Endothelial cell of umbilical vein (primary cell): ENCODE data around the gene GALNT14. TPM values are rescaled to one million over a fixed set of nuclear protein-coding genes. Genes with fewer than 3 reads are reported as not detected.

ENCODE experiments used
- BruUV-seq: library from RNA; stranded (reverse); fragments of 400-500 nt; replicated peaks from 2 replicates; lab custom pipeline; 2021; lab: Mats Ljungman, UMichigan
- CTCF ChIA-PET: fragments of 300-600, 350-600 bp; sonication (Branson Sonifier 250); formaldehyde crosslinking; loops from one replicate; lab custom pipeline; 2021; ENCODE audit warnings: antibody characterized with exemption, inconsistent platforms; lab: Charles Lee
- POLR2A ChIA-PET: fragments of 300-600, 350-600 bp; sonication (Branson Sonifier 250); formaldehyde crosslinking; loops from one replicate; lab custom pipeline; 2021; ENCODE audit warnings: antibody characterized with exemption, inconsistent platforms; lab: Charles Lee
- DNase-seq: peaks from one replicate; pipeline ENCODE4 v3.0.0-alpha.2; 2011; ENCODE audit warnings: low read depth, low spot score
- FAIRE-seq: peaks from 2 replicates; lab custom pipeline; 2011; peaks lifted over from hg19 to GRCh38; lab: Jason Lieb, UNC
- H2AFZ ChIP-seq: 2 replicates; pipeline ENCODE4 v1.6.0; 2012; ENCODE audit warnings: low read depth, low read length, control low read depth, inconsistent platforms
- H3K27ac ChIP-seq: 2 replicates; pipeline ENCODE4 v1.5.1; 2011; ENCODE audit warnings: low read depth, mild to moderate bottlenecking, control low read depth, low read length, moderate library complexity; ENCODE audit not compliant: insufficient read depth
- H3K27me3 ChIP-seq, 2 experiments: 2 replicates each; pipeline versions ENCODE4 v1.6.0 to v1.6.1; 2011; ENCODE audit warnings: low read length in 2 of 2, mixed read lengths in 1 of 2; ENCODE audit not compliant: control insufficient read depth in 2 of 2, insufficient read depth in 2 of 2
- H3K36me3 ChIP-seq, 2 experiments: 2 replicates in 1 of 2; 3 replicates in 1 of 2; pipeline ENCODE4 v1.5.1; 2011; ENCODE audit warnings: low read length in 2 of 2, mild to moderate bottlenecking in 1 of 2, moderate library complexity in 1 of 2; ENCODE audit not compliant: control insufficient read depth in 2 of 2, insufficient read depth in 2 of 2; ENCODE audit errors: extremely low read depth in 1 of 2
- H3K4me1 ChIP-seq: 3 replicates; pipeline ENCODE4 v1.5.1; 2011; ENCODE audit warnings: mild to moderate bottlenecking, low read length; ENCODE audit not compliant: control insufficient read depth, insufficient read depth; ENCODE audit errors: extremely low read depth
- H3K4me2 ChIP-seq: 2 replicates; pipeline ENCODE4 v1.6.1; 2011; ENCODE audit warnings: low read length, control low read depth, mixed read lengths; ENCODE audit not compliant: insufficient read depth
- H3K4me3 ChIP-seq, 3 experiments: fragments of 200-600 bp in 1 of 3; sonication (generic), shearing (Covaris generic) in 1 of 3; replicated peaks in 1 of 3; 2 replicates each; pipeline ENCODE4 v1.5.1; 2011 to 2016; ENCODE audit warnings: control low read depth in 3 of 3, low read length in 3 of 3, mild to moderate bottlenecking in 2 of 3, inconsistent platforms in 1 of 3, low read depth in 1 of 3, moderate library complexity in 1 of 3; ENCODE audit not compliant: insufficient read depth in 1 of 3
- H3K79me2 ChIP-seq: 2 replicates; pipeline ENCODE4 v1.6.0; 2012; ENCODE audit warnings: low read length, inconsistent platforms; ENCODE audit not compliant: control insufficient read depth, insufficient read depth
- H3K9ac ChIP-seq: replicated peaks from 2 replicates; pipeline ENCODE3; 2011; ENCODE audit warnings: low read length, control low read depth; ENCODE audit not compliant: insufficient read depth; ENCODE audit errors: extremely low read depth
- H3K9me1 ChIP-seq: replicated peaks from 3 replicates; pipeline ENCODE4 v1.6.0; 2011; ENCODE audit warnings: mild to moderate bottlenecking, low read length; ENCODE audit not compliant: control insufficient read depth, insufficient read depth; ENCODE audit errors: extremely low read depth
- H3K9me3 ChIP-seq: replicated peaks from 2 replicates; pipeline ENCODE4 v1.5.1; 2012; ENCODE audit warnings: low read length, inconsistent platforms; ENCODE audit not compliant: control insufficient read depth, insufficient read depth
- H4K20me1 ChIP-seq: replicated peaks from 2 replicates; pipeline ENCODE3; 2011; ENCODE audit warnings: mild to moderate bottlenecking, low read length; ENCODE audit not compliant: control insufficient read depth, insufficient read depth; ENCODE audit errors: extremely low read depth
- EZH2 ChIP-seq: IDR thresholded peaks from 2 replicates; pipeline ENCODE4 v1.6.1; 2012; ENCODE audit warnings: borderline replicate concordance, low read depth, mild to moderate bottlenecking, moderate library complexity, low read length, inconsistent platforms; ENCODE audit not compliant: severe bottlenecking
- FOS ChIP-seq: IDR thresholded peaks from 2 replicates; pipeline ENCODE4 v1.6.1; 2011; ENCODE audit warnings: mild to moderate bottlenecking, low read length, moderate library complexity, borderline replicate concordance; ENCODE audit not compliant: insufficient read depth
- GATA2 ChIP-seq: IDR thresholded peaks from 2 replicates; pipeline ENCODE4 v1.7.0; 2011; ENCODE audit warnings: low read depth, mild to moderate bottlenecking, moderate library complexity, mixed read lengths, low read length; ENCODE audit not compliant: insufficient read length, insufficient read depth
- JUN ChIP-seq: IDR thresholded peaks from 2 replicates; pipeline ENCODE4 v1.6.1; 2011; ENCODE audit warnings: borderline replicate concordance, low read depth; ENCODE audit not compliant: insufficient read length, insufficient read depth
- MYC ChIP-seq: IDR thresholded peaks from one replicate; pipeline ENCODE4 v1.6.1; 2011; ENCODE audit warnings: mild to moderate bottlenecking, low read depth, low read length
- POLR2A ChIP-seq: IDR thresholded peaks from 2 replicates; pipeline ENCODE4 v1.6.1; 2012; ENCODE audit warnings: low read depth, mild to moderate bottlenecking, control low read depth, low read length
- POLR2AphosphoS5 ChIP-seq: IDR thresholded peaks from 2 replicates; pipeline ENCODE4 v1.6.1; 2012; ENCODE audit warnings: low read depth, mild to moderate bottlenecking, control low read depth, low read length, moderate library complexity; ENCODE audit not compliant: insufficient read depth
- dilution Hi-C: fragments of 300-500 bp; cut with MboI; formaldehyde crosslinking; loops from one replicate; pipeline ENCODE4 v1.15.0; 2019; ENCODE audit warnings: low sequenced_read_pairs; ENCODE audit not compliant: extremely low pct_ligation_motif_present
- intact Hi-C: fragments of 100-400 bp; cut with micrococcal nuclease; formaldehyde crosslinking; loops from one replicate; pipeline ENCODE4 v1.10.0; 2022
- polyA plus RNA-seq, 4 experiments: library from polyadenylated mRNA; depleted of rRNA in 3 of 4; stranded (reverse) in 3 of 4; unstranded in 1 of 4; fragments of >200 nt; gene quantifications; 2 replicates each; pipeline versions ENCODE4 v1.2.1 to v1.2.3, GENCODE V29; 2011 to 2012; ENCODE audit warnings: missing spikeins in 1 of 4
- total RNA-seq: library from RNA; stranded (reverse); gene quantifications from 2 replicates; pipeline ENCODE4 v1.2.3, GENCODE V29; 2021
- TF ChIP-seq, protein P1 (sequence below), 2 donors: IDR thresholded peaks; 1 replicate in 1 of 2; 2 replicates in 1 of 2; pipeline ENCODE4 v1.5.1; 2011; ENCODE audit warnings: low read length in 2 of 2, mild to moderate bottlenecking in 2 of 2, moderate library complexity in 2 of 2, control low read depth in 1 of 2, inconsistent platforms in 1 of 2, low read depth in 1 of 2; ENCODE audit not compliant: insufficient read depth in 1 of 2; ENCODE audit errors: extremely low read depth in 1 of 2
- TF ChIP-seq, protein P2 (sequence below): IDR thresholded peaks from 2 replicates; pipeline ENCODE4 v1.6.1; 2011; ENCODE audit not compliant: insufficient read depth, insufficient read length

Gene GALNT14
- total and polyA plus RNA-seq, 2 donors (not counting 3 experiments of a cell fraction or from before 2014, with no cell fraction given) = 0.04 to 0.40 TPM

DNA sequence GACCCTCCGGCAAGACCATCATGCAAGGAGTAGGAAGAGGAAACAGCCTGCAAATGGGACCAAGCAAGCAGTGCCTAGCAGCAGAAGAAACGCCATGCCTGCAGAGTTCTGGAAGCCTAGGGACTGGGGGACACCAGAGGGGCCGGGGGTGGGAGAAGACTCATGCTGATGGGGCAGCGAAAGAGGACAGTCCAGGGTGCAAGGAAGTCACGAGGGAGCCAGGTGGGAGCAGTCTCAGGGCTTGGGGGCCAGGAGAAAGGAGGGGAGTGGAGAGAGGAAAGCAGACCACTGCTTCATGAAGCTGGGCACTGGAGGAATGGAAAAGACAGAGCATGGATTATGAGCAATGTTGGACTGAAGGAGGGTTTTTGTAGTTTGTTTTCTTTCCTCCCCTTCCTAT lies 211.6 kb downstream of the GALNT14 start:
- intact Hi-C loops = no loop called here
- DNase-seq (no peak), FAIRE-seq (no peak)
- TF ChIP-seq JUN (no peak), MYC (no peak), FOS (no peak), POLR2AphosphoS5 (no peak), POLR2A (no peak), EZH2 (no peak), GATA2 (no peak)
- TF ChIP-seq, protein P1, sequence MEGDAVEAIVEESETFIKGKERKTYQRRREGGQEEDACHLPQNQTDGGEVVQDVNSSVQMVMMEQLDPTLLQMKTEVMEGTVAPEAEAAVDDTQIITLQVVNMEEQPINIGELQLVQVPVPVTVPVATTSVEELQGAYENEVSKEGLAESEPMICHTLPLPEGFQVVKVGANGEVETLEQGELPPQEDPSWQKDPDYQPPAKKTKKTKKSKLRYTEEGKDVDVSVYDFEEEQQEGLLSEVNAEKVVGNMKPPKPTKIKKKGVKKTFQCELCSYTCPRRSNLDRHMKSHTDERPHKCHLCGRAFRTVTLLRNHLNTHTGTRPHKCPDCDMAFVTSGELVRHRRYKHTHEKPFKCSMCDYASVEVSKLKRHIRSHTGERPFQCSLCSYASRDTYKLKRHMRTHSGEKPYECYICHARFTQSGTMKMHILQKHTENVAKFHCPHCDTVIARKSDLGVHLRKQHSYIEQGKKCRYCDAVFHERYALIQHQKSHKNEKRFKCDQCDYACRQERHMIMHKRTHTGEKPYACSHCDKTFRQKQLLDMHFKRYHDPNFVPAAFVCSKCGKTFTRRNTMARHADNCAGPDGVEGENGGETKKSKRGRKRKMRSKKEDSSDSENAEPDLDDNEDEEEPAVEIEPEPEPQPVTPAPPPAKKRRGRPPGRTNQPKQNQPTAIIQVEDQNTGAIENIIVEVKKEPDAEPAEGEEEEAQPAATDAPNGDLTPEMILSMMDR (IDR thresholded peaks at IDR 0.05; ENCODE audit: extremely low read depth in 1 of 2, insufficient read depth in 1 of 2, low read depth in 1 of 2, low read length in 2 of 2) = no peak
- TF ChIP-seq, protein P2, sequence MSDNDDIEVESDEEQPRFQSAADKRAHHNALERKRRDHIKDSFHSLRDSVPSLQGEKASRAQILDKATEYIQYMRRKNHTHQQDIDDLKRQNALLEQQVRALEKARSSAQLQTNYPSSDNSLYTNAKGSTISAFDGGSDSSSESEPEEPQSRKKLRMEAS = no peak
- ChIA-PET CTCF (no interaction called here), POLR2A (no interaction called here)
- Histone ChIP-seq H4K20me1 (no peaks in the 10 kb centered on the region), H3K4me2 (no peak overlapping the region), H3K4me3 (no peak overlapping the region), H3K79me2 (no peaks in the 10 kb centered on the region), H3K4me1 (no peaks in the 10 kb centered on the region), H3K9ac (no peak overlapping the region), H2AFZ (no peak overlapping the region), H3K36me3 (no peaks in the 10 kb centered on the region), H3K9me3 (peaks cover 2% of the 10 kb centered on the region), H3K27me3 (no peaks in the 10 kb centered on the region), H3K27ac (no peak overlapping the region), H3K9me1 (no peaks in the 10 kb centered on the region)
- dilution Hi-C loops = no loop called here
- no TSS peak for BruUV-seq
